Loucy (cell line): ENCODE results near the gene AGAP1.

Experiments used
- H2AFZ ChIP-seq: fragments of 200-600 bp; sonication (generic); 2 replicates; pipeline ENCODE4 v1.6.0; 2016; ENCODE audit warnings: antibody characterized with exemption, mild to moderate bottlenecking, low read length, moderate library complexity
- H3F3A ChIP-seq: fragments of 200-600 bp; 2 replicates; pipeline ENCODE4 v1.6.0; 2016; ENCODE audit warnings: antibody characterized with exemption, low read depth, mild to moderate bottlenecking
- H3K27me3 ChIP-seq: fragments of 200-600 bp; sonication (generic); 2 replicates; pipeline ENCODE4 v1.6.1; 2014; ENCODE audit warnings: low read length, mild to moderate bottlenecking; ENCODE audit not compliant: insufficient read depth, poor library complexity, severe bottlenecking
- H3K36me3 ChIP-seq: fragments of 200-600 bp; sonication (generic); 2 replicates; pipeline ENCODE4 v1.6.1; 2016; ENCODE audit warnings: low read length; ENCODE audit not compliant: insufficient read depth
- H3K4me1 ChIP-seq: fragments of 200-600 bp; sonication (generic); 2 replicates; pipeline ENCODE4 v1.5.1; 2014; ENCODE audit warnings: low read length, mild to moderate bottlenecking; ENCODE audit not compliant: insufficient read depth, poor library complexity, severe bottlenecking
- H3K4me2 ChIP-seq: fragments of 200-600 bp; sonication (generic); 2 replicates; pipeline ENCODE4 v1.6.0; 2014; ENCODE audit warnings: antibody characterized with exemption, low read length, low read depth, mild to moderate bottlenecking; ENCODE audit not compliant: poor library complexity, severe bottlenecking
- H3K4me3 ChIP-seq: fragments of 200-600 bp; sonication (generic); 2 replicates; pipeline ENCODE4 v1.5.1; 2014; ENCODE audit warnings: low read length, mild to moderate bottlenecking, mixed read lengths; ENCODE audit not compliant: poor library complexity, severe bottlenecking
- H3K79me2 ChIP-seq: fragments of 200-600 bp; sonication (generic); 2 replicates; pipeline ENCODE4 v1.6.1; 2014; ENCODE audit warnings: low read length; ENCODE audit not compliant: insufficient read depth
- H3K9ac ChIP-seq: fragments of 200-600 bp; sonication (generic); 2 replicates; pipeline ENCODE4 v1.6.0; 2014; ENCODE audit warnings: mild to moderate bottlenecking, low read depth, low read length, moderate library complexity; ENCODE audit not compliant: poor library complexity, severe bottlenecking
- H3K9me2 ChIP-seq: fragments of 200-600 bp; sonication (generic); replicated peaks from 2 replicates; pipeline ENCODE4 v1.6.1; 2016; ENCODE audit warnings: low read depth, low read length, mixed read lengths
- H3K9me3 ChIP-seq: fragments of 200-600 bp; sonication (generic); 2 replicates; pipeline ENCODE4 v1.6.1; 2014; ENCODE audit warnings: mild to moderate bottlenecking, antibody characterized with exemption, low read length, low read depth; ENCODE audit not compliant: insufficient read depth
- H4K20me1 ChIP-seq: fragments of 200-600 bp; sonication (generic); 2 replicates; pipeline ENCODE4 v1.6.0; 2014; ENCODE audit warnings: antibody characterized with exemption, low read length, mild to moderate bottlenecking; ENCODE audit not compliant: insufficient read depth, poor library complexity, severe bottlenecking
- EZH2phosphoT487 ChIP-seq: fragments of 200-600 bp; IDR thresholded peaks from 2 replicates; pipeline ENCODE4 v1.6.1; 2018; ENCODE audit warnings: antibody characterized with exemption, mild to moderate bottlenecking, moderate library complexity, borderline replicate concordance
- TF ChIP-seq, protein P1 (sequence below): fragments of 200-600 bp; sonication (generic); conservative IDR thresholded peaks from 2 replicates; pipeline ENCODE4 v1.5.1; 2014; ENCODE audit warnings: mild to moderate bottlenecking, antibody characterized with exemption, low read length

AGAP1 gene

DNA sequence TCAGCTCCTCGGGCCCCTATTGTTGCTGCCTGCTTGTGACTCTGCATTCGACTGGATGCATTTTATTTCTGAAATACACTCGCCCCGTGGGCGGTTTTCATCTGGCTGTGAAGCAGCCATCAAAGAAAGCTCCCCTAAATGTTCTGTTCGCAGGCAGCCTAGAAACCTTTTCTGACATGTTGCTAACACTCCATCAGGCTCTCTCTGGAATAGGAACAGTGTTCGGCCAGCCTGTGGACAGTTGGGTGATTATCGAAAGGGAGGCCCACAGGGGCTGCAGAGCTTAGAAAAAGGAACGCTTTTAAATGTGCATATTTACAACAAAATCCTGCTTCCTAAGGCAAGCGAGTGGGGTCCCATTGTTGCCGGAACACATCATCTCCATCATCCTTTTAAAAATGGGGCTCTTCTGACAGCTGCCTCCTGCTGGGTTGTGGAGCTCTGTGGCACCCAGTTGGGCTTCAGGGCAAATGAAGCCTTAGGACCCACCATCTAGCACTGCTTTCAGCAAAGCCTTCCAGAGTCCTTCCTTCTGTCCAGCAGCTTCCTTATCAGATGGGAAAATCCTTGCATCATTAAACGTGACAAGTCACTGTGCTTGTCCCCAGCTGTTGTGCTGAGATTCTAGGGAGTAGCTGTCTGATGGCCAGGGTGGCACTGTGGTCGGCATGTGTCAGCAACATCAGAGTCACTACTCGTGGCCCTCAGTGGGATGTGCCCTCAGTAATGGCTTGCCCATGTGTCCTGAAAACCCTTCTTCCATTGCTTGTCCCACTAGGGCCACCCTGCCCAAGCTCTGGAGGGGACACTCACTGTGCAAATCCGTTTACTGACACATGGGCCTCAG lies 571.7 kb downstream of the AGAP1 start:
- H4K20me1 ChIP-seq: no peaks in the 10 kb centered on the region
- H3K36me3 ChIP-seq: no peaks in the 10 kb centered on the region
- no peak overlapping the region for H3K9ac ChIP-seq
- H3F3A ChIP-seq: no peaks in the 10 kb centered on the region
- H3K4me3 ChIP-seq: no peak overlapping the region
- H3K79me2 ChIP-seq: no peaks in the 10 kb centered on the region
- no peaks in the 10 kb centered on the region for H3K9me3 ChIP-seq
- no peak overlapping the region for H2AFZ ChIP-seq
- no peaks in the 10 kb centered on the region for H3K27me3 ChIP-seq
- no peak for TF ChIP-seq EZH2phosphoT487
- TF ChIP-seq, protein P1, sequence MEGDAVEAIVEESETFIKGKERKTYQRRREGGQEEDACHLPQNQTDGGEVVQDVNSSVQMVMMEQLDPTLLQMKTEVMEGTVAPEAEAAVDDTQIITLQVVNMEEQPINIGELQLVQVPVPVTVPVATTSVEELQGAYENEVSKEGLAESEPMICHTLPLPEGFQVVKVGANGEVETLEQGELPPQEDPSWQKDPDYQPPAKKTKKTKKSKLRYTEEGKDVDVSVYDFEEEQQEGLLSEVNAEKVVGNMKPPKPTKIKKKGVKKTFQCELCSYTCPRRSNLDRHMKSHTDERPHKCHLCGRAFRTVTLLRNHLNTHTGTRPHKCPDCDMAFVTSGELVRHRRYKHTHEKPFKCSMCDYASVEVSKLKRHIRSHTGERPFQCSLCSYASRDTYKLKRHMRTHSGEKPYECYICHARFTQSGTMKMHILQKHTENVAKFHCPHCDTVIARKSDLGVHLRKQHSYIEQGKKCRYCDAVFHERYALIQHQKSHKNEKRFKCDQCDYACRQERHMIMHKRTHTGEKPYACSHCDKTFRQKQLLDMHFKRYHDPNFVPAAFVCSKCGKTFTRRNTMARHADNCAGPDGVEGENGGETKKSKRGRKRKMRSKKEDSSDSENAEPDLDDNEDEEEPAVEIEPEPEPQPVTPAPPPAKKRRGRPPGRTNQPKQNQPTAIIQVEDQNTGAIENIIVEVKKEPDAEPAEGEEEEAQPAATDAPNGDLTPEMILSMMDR: no peak
- no peaks in the 10 kb centered on the region for H3K4me1 ChIP-seq
- H3K4me2 ChIP-seq: no peak overlapping the region
- H3K9me2 ChIP-seq: no peaks in the 10 kb centered on the region

DNA sequence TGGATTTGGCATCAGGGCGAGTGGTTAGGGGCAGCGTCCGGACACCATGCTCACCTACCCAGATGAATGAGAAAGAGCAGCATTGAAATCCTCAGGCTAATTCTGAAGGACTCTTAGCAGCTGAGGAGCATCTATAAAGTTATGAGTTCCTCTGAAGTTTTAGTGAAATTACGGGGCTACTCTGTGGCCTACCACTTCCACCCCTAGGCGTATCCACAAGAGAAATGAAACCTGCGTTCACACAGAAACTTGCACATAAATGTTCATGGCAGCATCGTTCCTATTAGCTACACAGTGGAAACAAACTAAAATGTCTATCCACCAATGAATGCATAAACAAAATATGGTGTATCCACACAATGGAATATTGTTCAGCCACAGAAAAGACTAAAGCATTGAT lies 576.4 kb downstream of the AGAP1 start:
- H3K36me3 ChIP-seq: no peaks in the 10 kb centered on the region

DNA sequence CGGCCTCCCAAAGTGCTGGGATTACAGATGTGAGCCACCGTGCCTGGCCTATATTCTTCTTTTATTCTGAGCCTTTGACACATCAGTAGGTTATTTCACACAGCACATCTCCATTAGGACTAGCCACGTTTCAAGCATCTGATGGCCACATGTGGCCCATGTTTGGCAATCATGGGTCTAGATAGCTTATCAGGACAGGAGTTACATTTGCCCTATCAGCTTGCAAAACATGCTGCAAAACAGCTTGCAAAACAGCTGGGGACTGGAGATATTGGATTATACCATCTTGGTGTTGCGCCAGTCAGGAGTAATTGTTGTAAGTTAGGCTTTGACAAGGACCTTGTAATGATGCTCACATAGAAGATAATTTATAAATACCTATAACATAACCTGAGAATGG lies 579.4 kb downstream of the AGAP1 start:
- Histone ChIP-seq H3F3A (no peaks in the 10 kb centered on the region), H3K27me3 (no peaks in the 10 kb centered on the region), H3K36me3 (no peaks in the 10 kb centered on the region), H3K9me3 (no peaks in the 10 kb centered on the region), H3K9me2 (no peaks in the 10 kb centered on the region), H4K20me1 (no peaks in the 10 kb centered on the region), H3K4me1 (no peaks in the 10 kb centered on the region), H3K4me2 (no peak overlapping the region), H3K4me3 (no peak overlapping the region), H2AFZ (no peak overlapping the region), H3K9ac (no peak overlapping the region), H3K79me2 (no peaks in the 10 kb centered on the region)
- TF ChIP-seq EZH2phosphoT487: no peak
- TF ChIP-seq, protein P1: no peak

More for the DNA sequence above, 576.4 kb downstream of the AGAP1 start:
- Histone ChIP-seq H3K9ac (no peak overlapping the region), H3K9me2 (no peaks in the 10 kb centered on the region), H3K4me2 (no peak overlapping the region), H3K27me3 (no peaks in the 10 kb centered on the region), H3K9me3 (no peaks in the 10 kb centered on the region), H4K20me1 (no peaks in the 10 kb centered on the region), H3F3A (no peaks in the 10 kb centered on the region), H3K79me2 (no peaks in the 10 kb centered on the region), H3K4me1 (no peaks in the 10 kb centered on the region), H3K4me3 (no peak overlapping the region), H2AFZ (no peak overlapping the region)
- no peak for TF ChIP-seq EZH2phosphoT487
- TF ChIP-seq, protein P1: no peak
